A673 (cell line): ENCODE measurements around the gene RELCH. TPM values are rescaled to one million over a fixed set of nuclear protein-coding genes. Genes with fewer than 3 reads are reported as not detected.

ENCODE experiments used
- BruUV-seq: library from RNA; stranded (reverse); fragments of 400-500 nt; replicated peaks from 2 replicates; lab custom pipeline; 2021; lab: Mats Ljungman, UMichigan
- CTCF ChIA-PET: fragments of 300-600 bp; sonication (Branson Sonifier 250); formaldehyde crosslinking; loops from one replicate; lab custom pipeline; 2022; ENCODE audit warnings: antibody characterized with exemption; lab: Charles Lee
- POLR2A ChIA-PET: fragments of 300-600 bp; sonication (Branson Sonifier 250); formaldehyde crosslinking; loops from one replicate; lab custom pipeline; 2022; ENCODE audit warnings: antibody characterized with exemption; ENCODE audit not compliant: low non-redundant PET; lab: Charles Lee
- DNase-seq: peaks from one replicate; pipeline ENCODE4 v3.0.0-alpha.2; 2015; ENCODE audit warnings: low spot score
- H3K27ac ChIP-seq: fragments of 200-600 bp; sonication (generic); 2 replicates; pipeline ENCODE4 v1.5.1; 2016; ENCODE audit warnings: mixed run types, low read depth, mild to moderate bottlenecking, mixed read lengths, antibody characterized with exemption, low read length; ENCODE audit not compliant: poor library complexity, severe bottlenecking
- H3K27me3 ChIP-seq: fragments of 200-600 bp; sonication (generic); replicated peaks from 2 replicates; pipeline ENCODE4 v1.6.1; 2017; ENCODE audit warnings: mixed run types, low read depth, mild to moderate bottlenecking, mixed read lengths, antibody characterized with exemption, low read length; ENCODE audit not compliant: insufficient read depth, poor library complexity
- H3K36me3 ChIP-seq: fragments of 200-600 bp; sonication (generic); 2 replicates; pipeline ENCODE4 v1.6.1; 2016; ENCODE audit warnings: mixed run types, mild to moderate bottlenecking, mixed read lengths, antibody characterized with exemption, low read length; ENCODE audit not compliant: insufficient read depth, poor library complexity, severe bottlenecking
- H3K4me1 ChIP-seq: fragments of 200-600 bp; sonication (generic); 2 replicates; pipeline ENCODE4 v1.6.1; 2017; ENCODE audit warnings: mixed run types, mild to moderate bottlenecking, mixed read lengths, antibody characterized with exemption, low read length; ENCODE audit not compliant: insufficient read depth, poor library complexity, severe bottlenecking
- H3K4me3 ChIP-seq: fragments of 200-600 bp; sonication (generic); 2 replicates; pipeline ENCODE4 v1.5.1; 2016; ENCODE audit warnings: low read depth, mixed run types, mild to moderate bottlenecking, mixed read lengths, low read length; ENCODE audit not compliant: poor library complexity, severe bottlenecking
- H3K9me3 ChIP-seq: fragments of 200-600 bp; sonication (generic); 2 replicates; pipeline ENCODE4 v1.6.1; 2016; ENCODE audit warnings: mixed run types, low read depth, mild to moderate bottlenecking, mixed read lengths, antibody characterized with exemption, low read length; ENCODE audit not compliant: poor library complexity, severe bottlenecking
- CTCF ChIP-seq: fragments of 300-800, 200-600 bp; sonication (generic); conservative IDR thresholded peaks from 2 replicates; pipeline ENCODE4 v1.5.1; 2017; ENCODE audit warnings: low read depth, mild to moderate bottlenecking, antibody characterized with exemption, low read length, moderate library complexity, mixed read lengths
- EZH2 ChIP-seq: fragments of 200-600 bp; sonication (generic); IDR thresholded peaks from 2 replicates; pipeline ENCODE4 v1.6.1; 2017; ENCODE audit warnings: borderline replicate concordance, low read depth, mild to moderate bottlenecking, mixed read lengths, antibody characterized with exemption, low read length; ENCODE audit not compliant: poor library complexity, severe bottlenecking
- intact Hi-C: fragments of 100-400 bp; cut with micrococcal nuclease; formaldehyde crosslinking; loops from one replicate; pipeline ENCODE4 v1.10.0; 2022; ENCODE audit not compliant: unreplicated experiment
- total RNA-seq: library from RNA; stranded (reverse); gene quantifications from 2 replicates; pipeline ENCODE4 v1.2.3, GENCODE V29; 2021

The RELCH gene
- total RNA-seq, 1 experiment from 2014 or later = 29.2 TPM

GRCh38 chr18:62196079-62196478 lies 9.0 kb downstream of the RELCH start:
- DNase-seq = no peak
- H3K36me3 ChIP-seq = no peaks in the 10 kb centered on the region
- intact Hi-C loops = no loop called here
- H3K4me1 ChIP-seq = no peaks in the 10 kb centered on the region
- no peak overlapping the region for H3K27ac ChIP-seq
- CTCF ChIA-PET = no interaction called here
- H3K4me3 ChIP-seq = no peak overlapping the region
- no TSS peak for BruUV-seq
- TF ChIP-seq EZH2 = no peak
- no peak for TF ChIP-seq CTCF
- H3K9me3 ChIP-seq = peaks cover 5% of the 10 kb centered on the region
- POLR2A ChIA-PET = no interaction called here
- H3K27me3 ChIP-seq = no peaks in the 10 kb centered on the region

GRCh38 chr18:62196980-62197379 lies 9.9 kb downstream of the RELCH start:
- POLR2A ChIA-PET = no interaction called here
- Histone ChIP-seq H3K36me3 (no peaks in the 10 kb centered on the region), H3K9me3 (peaks cover 5% of the 10 kb centered on the region), H3K4me3 (no peak overlapping the region), H3K27ac (no peak overlapping the region), H3K27me3 (no peaks in the 10 kb centered on the region), H3K4me1 (no peaks in the 10 kb centered on the region)
- DNase-seq = no peak
- intact Hi-C loops = no loop called here
- TF ChIP-seq CTCF (no peak), EZH2 (no peak)
- CTCF ChIA-PET = no interaction called here
- BruUV-seq = no TSS peak

- CTCF ChIA-PET = interaction anchor here (0.5 kb wide), 1 partner anchor 12 kb away, joined by 6 read pairs; no protein-coding TSS in a partner anchor
- H3K9me3 ChIP-seq = no peaks in the 10 kb centered on the region
- no peak overlapping the region for H3K4me3 ChIP-seq
- BruUV-seq = no TSS peak
- no peaks in the 10 kb centered on the region for H3K27me3 ChIP-seq
- no peaks in the 10 kb centered on the region for H3K4me1 ChIP-seq
- intact Hi-C loops = no loop called here
- H3K27ac ChIP-seq = no peak overlapping the region
- no peak for DNase-seq
- TF ChIP-seq CTCF (no peak), EZH2 (no peak)
- H3K36me3 ChIP-seq = no peaks in the 10 kb centered on the region
- POLR2A ChIA-PET = no interaction called here
These were observed 11.2 kb downstream of the RELCH start for GRCh38 chr18:62198259-62198658.
